DOHH2 (cell line): ENCODE measurements around the gene ALCAM.

ENCODE experiments used
- H3F3A ChIP-seq: fragments of 200-600 bp; sonication (generic), shearing (Covaris generic); 2 replicates; pipeline ENCODE4 v1.6.0; 2016; ENCODE audit warnings: antibody characterized with exemption, mild to moderate bottlenecking; ENCODE audit not compliant: control insufficient read depth, insufficient read depth
- H3K27ac ChIP-seq: fragments of 200-600 bp; sonication (generic); 2 replicates; pipeline ENCODE4 v1.5.1; 2014; ENCODE audit warnings: low read depth, mild to moderate bottlenecking, low read length, moderate library complexity
- H3K27me3 ChIP-seq: fragments of 200-600 bp; sonication (generic); 2 replicates; pipeline ENCODE4 v1.6.1; 2014; ENCODE audit warnings: mild to moderate bottlenecking, low read length, mixed read lengths; ENCODE audit not compliant: control insufficient read depth
- H3K36me3 ChIP-seq: fragments of 200-600 bp; sonication (generic); 2 replicates; pipeline ENCODE4 v1.6.1; 2014; ENCODE audit warnings: mild to moderate bottlenecking, low read length, moderate library complexity, mixed read lengths; ENCODE audit not compliant: control insufficient read depth
- H3K4me1 ChIP-seq: fragments of 200-600 bp; sonication (generic); 2 replicates; pipeline ENCODE4 v1.6.1; 2014; ENCODE audit warnings: mild to moderate bottlenecking, low read length, mixed read lengths; ENCODE audit not compliant: control insufficient read depth
- H3K4me2 ChIP-seq: fragments of 200-600 bp; sonication (generic); 2 replicates; pipeline ENCODE4 v1.6.0; 2014; ENCODE audit warnings: mild to moderate bottlenecking, low read length, moderate library complexity
- H3K4me3 ChIP-seq: fragments of 200-600 bp; sonication (generic); 2 replicates; pipeline ENCODE4 v1.5.1; 2014; ENCODE audit warnings: mild to moderate bottlenecking, low read length, mixed read lengths
- H3K79me2 ChIP-seq: fragments of 200-600 bp; sonication (generic); 2 replicates; pipeline ENCODE4 v1.6.1; 2014; ENCODE audit warnings: mild to moderate bottlenecking, low read length, mixed read lengths; ENCODE audit not compliant: control insufficient read depth
- H3K9me2 ChIP-seq: fragments of 200-600 bp; sonication (generic); replicated peaks from 2 replicates; pipeline ENCODE4 v1.6.1; 2014; ENCODE audit warnings: mild to moderate bottlenecking, low read length, mixed read lengths; ENCODE audit not compliant: control insufficient read depth
- H3K9me3 ChIP-seq: fragments of 200-600 bp; sonication (generic); 2 replicates; pipeline ENCODE4 v1.6.1; 2014; ENCODE audit warnings: antibody characterized with exemption, low read length, mixed read lengths; ENCODE audit not compliant: control insufficient read depth, insufficient read depth
- H4K20me1 ChIP-seq: fragments of 200-600 bp; sonication (generic); 2 replicates; pipeline ENCODE4 v1.6.0; 2014; ENCODE audit warnings: low read depth, mild to moderate bottlenecking, antibody characterized with exemption, low read length, moderate library complexity; ENCODE audit not compliant: control insufficient read depth, insufficient read depth
- CTCF ChIP-seq: fragments of 200-600 bp; sonication (generic); IDR thresholded peaks from one replicate; pipeline ENCODE4 v1.5.1; 2014; ENCODE audit warnings: antibody characterized with exemption, mild to moderate bottlenecking, low read depth, low read length; ENCODE audit not compliant: poor library complexity, severe bottlenecking
- EZH2phosphoT487 ChIP-seq: fragments of 200-600 bp; sonication (generic); IDR thresholded peaks from 2 replicates; pipeline ENCODE4 v1.6.1; 2017; ENCODE audit warnings: borderline replicate concordance, mild to moderate bottlenecking, antibody characterized with exemption, low read length, moderate library complexity, mixed read lengths

The ALCAM gene

GRCh38 chr3:105399611-105400010, 32.9 kb downstream of the ALCAM start:
- H3K9me3 ChIP-seq, result no peaks in the 10 kb centered on the region
- H3K4me3 ChIP-seq, result no peak overlapping the region
- no peak overlapping the region for H3K27ac ChIP-seq
- H3K4me1 ChIP-seq, result no peaks in the 10 kb centered on the region
- no peaks in the 10 kb centered on the region for H3K27me3 ChIP-seq
- H3K36me3 ChIP-seq, result no peaks in the 10 kb centered on the region
- H3K9me2 ChIP-seq, result no peaks in the 10 kb centered on the region
- peaks cover 7% of the 10 kb centered on the region; the same call in 1 of the 2 replicates for H3K79me2 ChIP-seq
- H3K4me2 ChIP-seq, result no peak overlapping the region
- no peaks in the 10 kb centered on the region for H4K20me1 ChIP-seq
- TF ChIP-seq EZH2phosphoT487, result no peak
- TF ChIP-seq CTCF, result no peak
- no peaks in the 10 kb centered on the region for H3F3A ChIP-seq

GRCh38 chr3:105401254-105401653, 34.5 kb downstream of the ALCAM start:
- no peaks in the 10 kb centered on the region for H3K4me1 ChIP-seq
- no peaks in the 10 kb centered on the region for H3K36me3 ChIP-seq
- H4K20me1 ChIP-seq, result no peaks in the 10 kb centered on the region
- no peak overlapping the region for H3K4me3 ChIP-seq
- H3F3A ChIP-seq, result no peaks in the 10 kb centered on the region
- H3K9me3 ChIP-seq, result no peaks in the 10 kb centered on the region
- H3K79me2 ChIP-seq, result peaks cover 3% of the 10 kb centered on the region; the same call in 1 of the 2 replicates
- H3K9me2 ChIP-seq, result no peaks in the 10 kb centered on the region
- no peak for TF ChIP-seq EZH2phosphoT487
- no peak for TF ChIP-seq CTCF
- H3K27ac ChIP-seq, result no peak overlapping the region
- H3K4me2 ChIP-seq, result no peak overlapping the region
- no peaks in the 10 kb centered on the region for H3K27me3 ChIP-seq

- no peak overlapping the region for H3K27ac ChIP-seq
- no peak for TF ChIP-seq CTCF
- no peak for TF ChIP-seq EZH2phosphoT487
- no peaks in the 10 kb centered on the region for H3K4me1 ChIP-seq
- H3F3A ChIP-seq, result no peaks in the 10 kb centered on the region
- H3K9me3 ChIP-seq, result no peaks in the 10 kb centered on the region
- H3K79me2 ChIP-seq, result peaks cover 3% of the 10 kb centered on the region; the same call in 1 of the 2 replicates
- H4K20me1 ChIP-seq, result no peaks in the 10 kb centered on the region
- no peak overlapping the region for H3K4me3 ChIP-seq
- H3K4me2 ChIP-seq, result no peak overlapping the region
- H3K36me3 ChIP-seq, result no peaks in the 10 kb centered on the region
- no peaks in the 10 kb centered on the region for H3K27me3 ChIP-seq
- H3K9me2 ChIP-seq, result no peaks in the 10 kb centered on the region
These were observed 35.0 kb downstream of the ALCAM start for GRCh38 chr3:105401691-105402149.
